NCI-H510A treated with DMSO at 0.1 percent for 48 hours (cell line): ENCODE data around the gene GABRP.
"Not testable (repeated sequence)": the region's sequence is repeated elsewhere in the genome, so short reads cannot be mapped to it uniquely, and the experiment has no call there.

Experiments
- DNase-seq: peaks from one replicate; lab custom pipeline; 2025; lab: John Stamatoyannopoulos, UW

The GABRP gene

GRCh38 chr5:170783498-170784247 is at the start of gene GABRP:
GABRP (plus strand) TSS chr5:170783725; CDS start chr5:170788616, 4,891 bp downstream.
- no peak for DNase-seq

- DNase-seq, result no peak
Observed at GRCh38 chr5:170736966-170737365, 46.6 kb upstream of the GABRP start.

- DNase-seq, result no peak
Observed at GRCh38 chr5:170737591-170737990, 45.9 kb upstream of the GABRP start.

- no peak for DNase-seq
Observed at GRCh38 chr5:170738840-170739239, 44.7 kb upstream of the GABRP start.

GRCh38 chr5:170739446-170739845 is 44.1 kb upstream of the GABRP start:
- DNase-seq, result no peak

- no peak for DNase-seq
Observed at GRCh38 chr5:170740551-170741205, 42.8 kb upstream of the GABRP start.

- no peak for DNase-seq
Observed at GRCh38 chr5:170741801-170742200, 41.7 kb upstream of the GABRP start.

- no peak for DNase-seq
Observed at GRCh38 chr5:170743876-170744212, 39.7 kb upstream of the GABRP start.

- DNase-seq, result no peak
Observed at GRCh38 chr5:170745481-170746071, 37.9 kb upstream of the GABRP start.

GRCh38 chr5:170746075-170746960 is 37.2 kb upstream of the GABRP start:
- DNase-seq, result no peak

GRCh38 chr5:170746961-170747340 is 36.6 kb upstream of the GABRP start:
- DNase-seq, result no peak

- no peak for DNase-seq
Observed at GRCh38 chr5:170747357-170747756, 36.2 kb upstream of the GABRP start.

GRCh38 chr5:170747851-170748250 is 35.7 kb upstream of the GABRP start:
- DNase-seq, result no peak

GRCh38 chr5:170748951-170749471 is 34.5 kb upstream of the GABRP start:
- DNase-seq, result no peak

- no peak for DNase-seq
Observed at GRCh38 chr5:170749911-170750431, 33.6 kb upstream of the GABRP start.

GRCh38 chr5:170750791-170751190 is 32.7 kb upstream of the GABRP start:
- DNase-seq, result no peak

GRCh38 chr5:170751631-170752030 is 31.9 kb upstream of the GABRP start:
- DNase-seq, result no peak

- no peak for DNase-seq
Observed at GRCh38 chr5:170752257-170753215, 31.0 kb upstream of the GABRP start.

- no peak for DNase-seq
Observed at GRCh38 chr5:170753311-170753710, 30.2 kb upstream of the GABRP start.

GRCh38 chr5:170754508-170754907 is 29.0 kb upstream of the GABRP start:
- DNase-seq, result not testable (repeated sequence)
